NCI-H2196 treated with DMSO at 0.1 percent for 48 hours (cell line): ENCODE results near the gene KCNJ6.

ENCODE experiments used
- DNase-seq: peaks from one replicate; lab custom pipeline; 2025; ENCODE audit not compliant: unreplicated experiment; lab: John Stamatoyannopoulos, UW

KCNJ6 gene

GRCh38 chr21:37827913-37828312 is 88.3 kb downstream of the KCNJ6 start:
- DNase-seq, result no peak

DNA sequence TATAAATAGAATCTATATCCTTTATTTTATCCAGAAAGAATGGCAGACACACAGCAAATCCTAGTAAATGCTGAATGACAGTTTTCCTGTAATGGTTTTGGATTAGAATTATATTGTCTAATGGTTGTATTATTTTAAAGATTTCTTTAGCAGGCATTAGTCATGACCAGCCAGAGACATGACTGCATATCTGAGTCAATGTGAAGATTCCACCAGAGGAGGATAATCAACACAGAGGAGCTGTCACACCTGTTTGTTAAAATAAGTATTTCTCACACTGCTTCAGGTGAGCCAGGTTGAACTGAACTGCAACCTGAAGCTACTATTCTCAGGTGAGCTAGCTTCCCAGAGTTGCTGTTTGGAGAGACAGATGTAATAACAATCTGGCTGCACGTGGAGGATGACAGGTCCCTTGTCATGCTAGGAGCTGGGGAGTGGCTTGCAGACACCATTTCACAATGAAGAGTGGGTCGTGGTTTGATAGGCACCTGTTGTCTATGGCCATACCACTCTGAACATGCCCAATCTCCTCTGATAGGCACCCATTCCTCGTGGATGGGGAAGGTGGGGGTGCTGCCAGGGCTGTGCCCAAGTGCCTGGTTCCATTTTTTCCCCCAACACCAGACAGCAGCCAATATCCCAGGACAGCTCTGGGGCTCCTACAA is 94.3 kb downstream of the KCNJ6 start:
- DNase-seq, result no peak

- no peak for DNase-seq
These were observed 95.2 kb downstream of the KCNJ6 start for GRCh38 chr21:37821092-37821491.

DNA sequence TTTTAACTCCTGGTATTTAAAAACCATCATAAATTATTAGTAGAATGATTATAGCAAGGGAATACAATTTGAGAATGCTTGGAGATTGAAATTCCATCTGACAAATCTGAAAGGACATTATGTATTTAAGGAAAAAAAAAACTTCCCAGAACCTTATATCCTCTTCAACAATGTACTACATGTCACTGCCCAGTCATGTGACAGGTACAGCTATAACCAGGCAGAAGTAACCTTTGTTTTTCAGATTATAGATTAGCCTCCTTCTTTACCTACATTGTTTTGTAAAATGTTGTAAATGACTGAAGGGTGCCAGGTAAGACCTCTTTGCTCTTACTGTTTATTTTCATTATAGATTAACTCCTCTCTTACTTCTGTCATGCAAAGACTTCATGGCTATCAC is 96.9 kb downstream of the KCNJ6 start:
- no peak for DNase-seq

DNA sequence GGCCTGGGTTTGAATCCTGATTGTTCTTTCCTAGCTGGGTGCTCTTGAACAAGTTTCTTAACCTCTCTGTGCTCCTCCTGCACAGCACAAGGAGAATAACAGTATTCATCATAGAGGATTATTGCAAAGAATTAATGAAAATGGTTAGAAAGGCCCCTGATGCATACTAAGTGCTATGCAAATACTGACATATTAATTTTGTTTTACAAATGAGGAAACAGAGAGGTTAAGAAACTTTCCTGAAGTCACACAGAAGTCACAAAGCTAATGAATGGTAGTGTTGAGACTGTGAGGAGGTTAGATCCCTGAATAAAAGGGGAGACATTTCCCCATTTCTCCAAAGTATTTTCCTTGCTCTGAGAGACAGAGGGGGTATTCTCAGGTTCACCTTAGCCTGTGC is 99.0 kb downstream of the KCNJ6 start:
- DNase-seq, result no peak

DNA sequence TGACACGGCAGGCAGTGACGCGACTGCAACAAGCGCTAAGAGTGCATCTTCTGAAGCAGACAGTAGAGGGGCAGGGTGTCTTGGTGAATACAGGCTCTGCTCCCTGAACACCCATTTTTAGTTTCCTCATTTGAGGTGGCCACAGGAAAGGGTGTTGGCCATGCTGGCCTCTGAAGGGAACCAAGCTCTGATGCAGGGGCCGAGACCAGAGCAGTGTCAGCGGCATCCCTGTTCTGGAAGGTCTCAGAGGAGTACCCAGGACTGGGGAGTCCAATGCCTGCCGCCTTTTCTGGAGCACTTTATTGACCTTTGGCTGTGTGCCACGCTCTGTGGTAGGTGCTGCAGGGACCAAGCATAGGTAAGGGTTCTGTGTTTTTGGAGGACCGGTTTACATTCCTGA is 100.4 kb downstream of the KCNJ6 start:
- DNase-seq, result no peak

GRCh38 chr21:37811711-37812110 is 104.5 kb downstream of the KCNJ6 start:
- no peak for DNase-seq

GRCh38 chr21:37808261-37808660 is 108.0 kb downstream of the KCNJ6 start:
- DNase-seq, result no peak

GRCh38 chr21:37805266-37805665 is 111.0 kb downstream of the KCNJ6 start:
- DNase-seq, result no peak

DNA sequence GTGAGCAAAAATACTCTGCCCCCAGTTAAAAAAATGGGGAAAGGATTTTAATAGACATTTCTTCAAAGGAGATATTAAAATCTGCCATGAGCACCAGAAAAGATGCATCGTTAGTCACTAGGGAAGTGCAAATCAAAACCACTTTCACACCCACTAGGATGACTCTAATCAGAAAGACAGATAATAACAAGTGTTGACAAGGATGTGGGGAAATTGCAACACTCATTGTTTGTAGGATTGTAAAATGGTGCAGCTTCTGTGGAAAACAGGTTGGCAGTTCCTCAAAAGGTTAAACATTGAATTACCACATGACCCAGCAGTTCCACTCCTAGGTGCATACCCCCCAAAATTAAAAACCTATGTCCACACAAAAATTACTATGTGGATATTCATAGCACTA is 112.3 kb downstream of the KCNJ6 start:
- no peak for DNase-seq

DNA sequence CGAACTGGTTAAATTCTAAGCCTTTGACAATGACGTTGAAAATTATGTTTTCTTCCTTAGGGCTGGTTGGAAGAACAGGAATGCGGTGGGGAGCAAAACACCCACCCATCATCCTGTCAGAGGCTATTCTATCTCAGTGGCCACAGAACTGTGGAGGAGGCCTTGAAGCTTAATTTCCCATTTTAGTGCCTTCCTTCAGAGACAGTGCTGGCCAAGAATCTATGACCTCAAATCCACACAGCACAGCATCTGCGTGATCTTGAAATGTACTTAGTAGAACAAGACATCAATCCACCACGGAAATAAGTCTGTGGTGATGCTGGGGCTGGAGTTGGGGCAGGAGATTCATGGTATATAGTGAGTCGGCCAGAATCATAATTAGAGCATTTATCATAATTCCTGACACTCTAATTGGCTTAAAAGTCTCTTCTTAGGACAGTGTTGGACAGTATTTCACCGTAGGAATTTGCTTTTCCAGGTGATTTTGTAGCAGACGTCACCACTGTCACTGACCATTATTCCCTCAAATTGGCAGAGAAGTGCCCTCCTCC is 113.1 kb downstream of the KCNJ6 start:
- no peak for DNase-seq

DNA sequence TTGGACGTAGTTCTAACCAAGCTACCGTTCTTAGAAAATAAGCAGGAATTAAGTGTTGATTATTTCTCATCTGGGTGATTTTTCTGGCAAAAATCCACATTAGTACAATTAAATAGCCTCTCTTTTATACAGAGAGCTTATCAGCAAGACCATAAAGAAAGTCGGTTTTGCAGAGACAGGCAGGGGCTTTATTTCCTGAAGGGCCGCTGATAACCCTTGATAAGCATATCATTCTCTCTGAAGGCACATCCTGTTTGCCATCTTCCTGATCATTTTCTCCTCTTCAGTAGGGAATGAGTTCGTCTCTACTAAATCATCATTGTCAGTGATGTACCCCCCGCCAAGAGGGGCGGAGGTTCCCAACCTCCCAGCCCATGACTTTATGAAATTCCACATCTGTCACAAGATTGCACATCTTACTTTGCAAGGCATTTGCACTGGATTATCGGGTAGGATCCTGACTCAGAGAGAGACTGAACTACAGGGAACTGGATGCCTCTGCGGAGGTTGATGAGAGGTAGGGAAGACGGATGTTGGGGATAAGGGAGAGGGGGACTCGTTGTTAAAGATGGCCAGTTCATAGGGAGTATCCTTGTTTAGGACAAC is 115.7 kb downstream of the KCNJ6 start:
- DNase-seq, result no peak

- no peak for DNase-seq
These were observed 116.2 kb downstream of the KCNJ6 start for GRCh38 chr21:37800057-37800455.

GRCh38 chr21:37799211-37800056 is 116.8 kb downstream of the KCNJ6 start:
- DNase-seq, result no peak

GRCh38 chr21:37797403-37797802 is 118.9 kb downstream of the KCNJ6 start:
- DNase-seq, result no peak

DNA sequence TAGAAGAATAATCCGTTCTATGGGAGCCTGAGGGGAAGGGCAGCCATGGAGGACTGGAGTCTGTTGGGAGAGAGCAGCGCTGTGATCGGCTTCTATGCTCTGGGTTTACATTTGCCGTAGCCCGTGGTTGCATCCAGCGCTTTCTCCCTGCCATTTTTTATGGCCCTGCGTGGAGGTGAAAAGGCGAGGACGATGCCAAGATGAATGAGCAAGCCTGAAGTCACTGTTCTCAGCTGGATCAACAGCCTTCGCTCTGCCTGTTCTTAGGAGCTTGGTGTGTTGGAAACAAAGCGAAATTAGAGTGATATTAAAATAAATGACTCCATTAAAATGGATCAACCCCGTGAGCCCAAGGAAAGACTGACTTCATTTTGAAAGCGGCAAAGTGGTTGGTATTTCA is 120.2 kb downstream of the KCNJ6 start:
- no peak for DNase-seq

- no peak for DNase-seq
These were observed 122.6 kb downstream of the KCNJ6 start for GRCh38 chr21:37793660-37794059.

DNA sequence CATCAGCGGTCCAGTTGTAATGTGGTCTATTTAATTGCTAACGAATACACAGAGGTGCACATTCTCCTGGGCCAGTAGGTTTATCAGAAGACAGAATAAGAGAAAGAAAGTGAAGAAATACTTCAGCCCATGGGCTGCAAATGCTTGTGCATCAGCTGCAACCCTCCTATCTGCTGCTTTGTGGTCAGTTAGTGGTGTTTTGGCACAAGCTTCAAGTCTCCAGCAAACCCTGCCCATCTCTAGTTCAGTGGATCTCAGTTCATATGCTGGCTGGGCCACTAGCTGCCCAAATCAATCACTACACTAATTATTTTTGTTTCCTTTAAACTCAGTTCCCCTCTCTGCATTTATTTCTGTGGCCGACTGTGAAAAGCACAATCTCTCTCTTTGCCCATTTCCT is 124.2 kb downstream of the KCNJ6 start:
- no peak for DNase-seq

GRCh38 chr21:37790905-37791304 is 125.4 kb downstream of the KCNJ6 start:
- no peak for DNase-seq

DNA sequence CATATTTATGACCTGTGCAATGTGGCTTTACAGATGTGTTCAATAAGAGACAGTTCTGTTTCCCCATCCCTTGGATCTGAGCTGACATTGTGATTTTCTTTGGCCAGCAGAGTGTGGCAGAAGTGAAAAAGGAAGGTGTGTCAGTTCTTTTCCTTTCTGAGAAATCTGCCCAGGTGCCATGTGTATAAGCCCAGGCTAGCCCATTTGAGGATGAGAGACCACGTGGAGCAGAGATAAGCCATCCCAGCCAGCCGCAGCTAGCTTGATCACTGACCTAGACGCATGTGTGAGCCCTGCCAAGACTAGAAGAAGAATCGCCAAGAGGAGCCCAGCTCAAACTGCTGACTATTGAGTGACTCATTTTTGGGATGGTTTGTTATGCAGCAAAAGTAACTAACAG is 127.8 kb downstream of the KCNJ6 start:
- DNase-seq, result no peak

DNA sequence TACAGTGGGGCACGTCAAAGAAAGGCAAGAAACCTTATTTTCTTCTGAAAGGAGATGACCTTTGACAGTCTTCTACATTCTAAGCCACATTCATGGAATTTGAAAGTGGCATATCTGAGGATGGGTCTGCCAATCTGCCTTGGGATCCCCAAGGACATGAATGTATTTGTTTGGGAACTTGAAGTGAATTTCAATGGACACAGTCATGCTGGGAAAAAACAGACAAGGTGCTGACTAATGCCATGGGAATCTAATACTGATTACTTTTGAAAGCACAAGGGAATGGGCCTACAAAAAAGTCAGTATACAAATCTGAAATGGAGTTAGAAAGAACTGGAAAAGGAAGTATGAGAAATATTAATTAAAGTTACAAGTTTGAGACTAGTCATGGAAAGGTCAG is 128.8 kb downstream of the KCNJ6 start:
- no peak for DNase-seq
